ENCODE results near the gene DHX58.
A peak's percentile ranks its signal among the peaks of the same experiment; 100 is the strongest.

- TF ChIP-seq REST (IDR thresholded peaks at IDR 0.05; ENCODE audit: low read depth) = no peak
- TF ChIP-seq RAD21 (IDR thresholded peaks at IDR 0.05; ENCODE audit: low read depth) = no peak
- TF ChIP-seq ZBTB7A (IDR thresholded peaks at IDR 0.05; ENCODE audit: low read depth) = no peak
- TF ChIP-seq TAF1 (IDR thresholded peaks at IDR 0.05; ENCODE audit: low read depth) = no peak
- TF ChIP-seq CEBPB (IDR thresholded peaks at IDR 0.05) = no peak
- no peak for TF ChIP-seq NFIC (IDR thresholded peaks at IDR 0.05)
- no peak for TF ChIP-seq YY1 (IDR thresholded peaks at IDR 0.05; ENCODE audit: low read depth)
- TF ChIP-seq MAX (IDR thresholded peaks at IDR 0.05) = 0 out of 2 replicates have a peak, but pooled peaks have one; percentile 0
These were observed 22.6 kb upstream of the DHX58 start for GRCh38 chr17:42135151-42135550.
